Tibial nerve (tissue), 4 donors: Measurements from ENCODE around the gene SYT9. TPM values are rescaled to one million over a fixed set of nuclear protein-coding genes. Genes with fewer than 3 reads are reported as not detected.

Experiments
- DNase-seq, 2 donors: peaks; one replicate each; pipeline ENCODE4 v3.0.0-alpha.2; 2019; ENCODE audit warnings: low spot score in 2 of 2
- H3K27ac ChIP-seq, 4 donors: fragments of 200-600 bp; sonication (generic) in 3 of 4; one replicate each; pipeline ENCODE4 v1.5.1; 2017 to 2019; ENCODE audit warnings: mild to moderate bottlenecking in 1 of 4
- H3K27me3 ChIP-seq, 2 donors: fragments of 200-600 bp; sonication (generic) in 1 of 2; one replicate each; pipeline versions ENCODE4 v1.5.1 to v1.6.0; 2017 to 2019
- H3K36me3 ChIP-seq, 3 donors: fragments of 200-600 bp; sonication (generic); one replicate each; pipeline ENCODE4 v1.5.1; 2018 to 2019
- H3K4me1 ChIP-seq, 4 donors: fragments of 200-600 bp; sonication (generic) in 3 of 4; one replicate each; pipeline ENCODE4 v1.5.1; 2017 to 2019
- H3K4me3 ChIP-seq, 4 donors: fragments of 200-600 bp; sonication (generic) in 3 of 4; one replicate each; pipeline ENCODE4 v1.5.1; 2017 to 2019; ENCODE audit warnings: mild to moderate bottlenecking in 1 of 4, moderate library complexity in 1 of 4
- H3K9me3 ChIP-seq, 4 donors: fragments of 200-600 bp; sonication (generic) in 3 of 4; one replicate each; pipeline ENCODE4 v1.5.1; 2017 to 2019
- EP300 ChIP-seq, 2 donors: sonication (generic); formaldehyde crosslinking; IDR thresholded peaks; one replicate each; pipeline ENCODE4 v1.6.1; 2017; ENCODE audit warnings: antibody characterized with exemption in 2 of 2, mild to moderate bottlenecking in 1 of 2
- POLR2A ChIP-seq, 2 donors: fragments of 450-650 bp; IDR thresholded peaks; one replicate each; pipeline ENCODE4 v1.6.1; 2017; ENCODE audit warnings: antibody characterized with exemption in 2 of 2, mild to moderate bottlenecking in 2 of 2, moderate library complexity in 2 of 2
- WGBS, 2 donors: methylation state at CpG; one replicate each; pipeline ENCODE4 v1.1.5; 2018; 5-methylcytosine and 5-hydroxymethylcytosine counted together
- total RNA-seq, 4 donors: library from RNA; depleted of rRNA; stranded (reverse); fragments of >200 nt; gene quantifications; one replicate each; pipeline ENCODE4 v1.1.0, GENCODE V29; 2016
- TF ChIP-seq, protein P1 (sequence below), 5 experiments: fragments of 200-600 bp in 3 of 5; fragments of 450-650 bp in 2 of 5; sonication (generic) in 3 of 5; IDR thresholded peaks; one replicate each; pipeline ENCODE4 v1.5.1; 2016 to 2019; ENCODE audit warnings: antibody characterized with exemption in 5 of 5, mild to moderate bottlenecking in 3 of 5, moderate library complexity in 2 of 5

The SYT9 gene
- total RNA-seq, 4 donors from 2014 or later, result 0.21 to 0.30 TPM; not detected in 2

GRCh38 chr11:7430496-7430895 is 178.8 kb downstream of the SYT9 start:
- H3K36me3 ChIP-seq, result no peaks in the 10 kb centered on the region

DNA sequence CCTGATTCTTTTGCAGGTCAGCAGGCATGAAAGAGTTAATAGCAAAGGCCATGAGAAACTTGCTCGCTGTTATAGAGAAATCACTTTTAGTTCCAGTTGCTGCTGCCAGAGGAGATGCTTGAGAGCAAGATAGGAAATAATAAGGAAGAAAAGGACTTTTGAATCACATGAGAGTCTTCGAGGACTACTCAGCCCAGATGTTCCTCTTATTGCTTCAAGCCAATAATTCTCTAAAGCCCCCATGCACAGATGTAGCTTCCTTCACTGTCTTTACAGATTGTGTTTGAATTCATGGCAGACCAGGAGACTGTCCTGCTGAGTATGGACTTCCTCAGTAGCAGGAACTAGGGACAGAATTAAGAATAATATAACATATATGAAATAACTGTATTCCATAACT is 183.5 kb downstream of the SYT9 start:
- H3K4me3 ChIP-seq, result no peak overlapping the region
- peaks cover 0 to 11% (median 0%) of the 10 kb centered on the region in 4 donors for H3K9me3 ChIP-seq
- 6 to 10% methylated on average over 2 of the region's 2 CpGs for WGBS, 2 donors
- no peak for TF ChIP-seq POLR2A (IDR thresholded peaks at IDR 0.05)
- TF ChIP-seq, protein P1, sequence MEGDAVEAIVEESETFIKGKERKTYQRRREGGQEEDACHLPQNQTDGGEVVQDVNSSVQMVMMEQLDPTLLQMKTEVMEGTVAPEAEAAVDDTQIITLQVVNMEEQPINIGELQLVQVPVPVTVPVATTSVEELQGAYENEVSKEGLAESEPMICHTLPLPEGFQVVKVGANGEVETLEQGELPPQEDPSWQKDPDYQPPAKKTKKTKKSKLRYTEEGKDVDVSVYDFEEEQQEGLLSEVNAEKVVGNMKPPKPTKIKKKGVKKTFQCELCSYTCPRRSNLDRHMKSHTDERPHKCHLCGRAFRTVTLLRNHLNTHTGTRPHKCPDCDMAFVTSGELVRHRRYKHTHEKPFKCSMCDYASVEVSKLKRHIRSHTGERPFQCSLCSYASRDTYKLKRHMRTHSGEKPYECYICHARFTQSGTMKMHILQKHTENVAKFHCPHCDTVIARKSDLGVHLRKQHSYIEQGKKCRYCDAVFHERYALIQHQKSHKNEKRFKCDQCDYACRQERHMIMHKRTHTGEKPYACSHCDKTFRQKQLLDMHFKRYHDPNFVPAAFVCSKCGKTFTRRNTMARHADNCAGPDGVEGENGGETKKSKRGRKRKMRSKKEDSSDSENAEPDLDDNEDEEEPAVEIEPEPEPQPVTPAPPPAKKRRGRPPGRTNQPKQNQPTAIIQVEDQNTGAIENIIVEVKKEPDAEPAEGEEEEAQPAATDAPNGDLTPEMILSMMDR (IDR thresholded peaks at IDR 0.05), result no peak
- TF ChIP-seq EP300 (IDR thresholded peaks at IDR 0.05), result no peak
- DNase-seq, result no peak
- H3K4me1 ChIP-seq, result no peaks in the 10 kb centered on the region
- H3K36me3 ChIP-seq, result no peaks in the 10 kb centered on the region
- H3K27ac ChIP-seq, result no peak overlapping the region
- H3K27me3 ChIP-seq, result no peaks in the 10 kb centered on the region

More at GRCh38 chr11:7430496-7430895, 178.8 kb downstream of the SYT9 start:
- H3K4me1 ChIP-seq, result no peaks in the 10 kb centered on the region
- H3K27me3 ChIP-seq, result no peaks in the 10 kb centered on the region
- 96 to 100% methylated on average over 2 of the region's 2 CpGs for WGBS, 2 donors
- H3K9me3 ChIP-seq, result peaks cover 0 to 11% (median 0%) of the 10 kb centered on the region in 4 donors
- DNase-seq, result no peak
- no peak overlapping the region for H3K27ac ChIP-seq
- TF ChIP-seq, protein P1 (IDR thresholded peaks at IDR 0.05), result no peak
- TF ChIP-seq POLR2A (IDR thresholded peaks at IDR 0.05) (no peak), EP300 (IDR thresholded peaks at IDR 0.05) (no peak)
- no peak overlapping the region for H3K4me3 ChIP-seq

DNA sequence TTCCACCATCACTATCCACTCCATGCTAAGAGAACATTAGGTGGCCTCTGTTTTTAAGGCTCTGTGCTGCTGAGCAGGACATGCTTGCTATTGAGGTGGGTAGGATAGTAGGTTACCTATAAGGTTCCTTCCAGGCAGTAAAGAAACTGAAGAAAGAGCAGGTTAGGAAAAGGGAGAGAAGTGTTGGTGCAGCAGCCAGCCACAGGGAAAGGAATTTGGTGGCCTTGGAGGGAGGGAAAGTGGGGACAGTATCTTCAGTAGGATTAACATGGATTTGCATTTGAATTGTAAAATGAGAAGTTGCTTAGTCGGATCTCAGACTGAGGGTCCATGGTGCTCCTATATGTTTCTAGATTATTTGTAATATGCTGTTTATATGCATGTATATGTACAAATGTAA is 184.4 kb downstream of the SYT9 start:
- Histone ChIP-seq H3K36me3 (no peaks in the 10 kb centered on the region), H3K9me3 (peaks cover 0 to 4% (median 0%) of the 10 kb centered on the region in 4 donors), H3K4me3 (no peak overlapping the region), H3K27me3 (no peaks in the 10 kb centered on the region), H3K4me1 (no peaks in the 10 kb centered on the region), H3K27ac (no peak overlapping the region)
- WGBS, 2 donors, result 77 to 84% methylated on average over 1 of the region's 1 CpG
- no peak for DNase-seq
- TF ChIP-seq POLR2A (IDR thresholded peaks at IDR 0.05) (no peak), EP300 (IDR thresholded peaks at IDR 0.05) (no peak)

DNA sequence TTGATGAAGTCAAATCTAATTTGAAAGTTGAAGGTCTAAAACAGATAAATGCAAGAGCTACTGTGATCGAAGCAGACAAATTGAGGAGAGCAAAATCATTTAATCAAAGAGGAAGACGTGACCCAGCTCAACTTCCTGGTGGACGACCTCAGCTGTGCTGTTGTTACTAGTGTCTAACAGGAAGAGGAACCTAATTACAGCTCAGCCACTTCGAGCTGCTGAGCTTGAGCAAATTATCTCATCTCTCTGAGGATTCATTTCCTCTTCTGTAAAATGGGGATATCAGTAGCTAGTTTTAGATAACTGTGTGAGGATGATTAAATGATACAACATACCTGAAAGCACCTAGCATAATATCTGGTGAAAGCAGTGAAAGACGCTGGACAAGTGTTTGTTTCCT is 185.0 kb downstream of the SYT9 start:
- WGBS, 2 donors, result 36 to 44% methylated on average over 5 of the region's 5 CpGs
- Histone ChIP-seq H3K27me3 (no peaks in the 10 kb centered on the region), H3K9me3 (no peaks in the 10 kb centered on the region), H3K4me1 (no peaks in the 10 kb centered on the region), H3K27ac (no peak overlapping the region), H3K36me3 (no peaks in the 10 kb centered on the region), H3K4me3 (no peak overlapping the region)
- TF ChIP-seq EP300 (IDR thresholded peaks at IDR 0.05) (peak in 1 of 2 donors; percentile 28), POLR2A (IDR thresholded peaks at IDR 0.05) (no peak)
- TF ChIP-seq, protein P1 (IDR thresholded peaks at IDR 0.05), result no peak
- peak in 1 of 2 donors; percentile 8 for DNase-seq

DNA sequence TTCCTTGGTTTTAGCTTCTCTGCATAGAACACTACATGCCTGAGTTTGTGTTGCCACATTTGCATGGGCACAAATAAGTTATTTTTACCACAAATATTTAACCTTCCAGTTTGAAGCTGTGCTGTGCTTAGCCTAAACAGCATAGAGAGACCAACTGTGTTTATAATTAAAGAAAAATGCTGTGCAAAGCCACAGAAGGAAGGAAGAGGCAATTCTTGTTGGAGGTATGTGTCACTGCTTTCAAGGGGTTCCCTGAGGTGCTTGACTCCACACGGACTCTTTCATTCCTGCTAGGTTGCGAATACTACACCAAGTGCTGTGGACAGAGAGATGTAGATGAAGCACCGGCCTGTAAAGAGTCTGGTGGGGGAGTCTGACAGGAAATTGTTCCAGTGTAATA is 186.0 kb downstream of the SYT9 start:
- Histone ChIP-seq H3K27me3 (no peaks in the 10 kb centered on the region), H3K9me3 (no peaks in the 10 kb centered on the region), H3K36me3 (no peaks in the 10 kb centered on the region), H3K27ac (no peak overlapping the region), H3K4me3 (no peak overlapping the region), H3K4me1 (no peaks in the 10 kb centered on the region)
- DNase-seq, result no peak
- WGBS, 2 donors, result 79 to 83% methylated on average over 3 of the region's 3 CpGs
- TF ChIP-seq, protein P1 (IDR thresholded peaks at IDR 0.05), result no peak
- TF ChIP-seq POLR2A (IDR thresholded peaks at IDR 0.05), result no peak
- TF ChIP-seq EP300 (IDR thresholded peaks at IDR 0.05), result no peak
